NB4 (cell line): Measurements from ENCODE around the gene STX10.

Experiments
- CTCF ChIP-seq: IDR thresholded peaks from one replicate; pipeline ENCODE4 v1.5.1; 2012; ENCODE audit warnings: low read depth, low read length
- MYC ChIP-seq: IDR thresholded peaks from 2 replicates; pipeline ENCODE4 v1.6.1; 2011; ENCODE audit warnings: low read depth, low read length

- TF ChIP-seq CTCF (no peak), MYC (0 out of 2 replicates have a peak, but pooled peaks have one; percentile 4)
Measured at GRCh38 chr19:13097463-13098258, 52.5 kb downstream of the STX10 start.
